ENCODE measurements around the gene LPCAT2. TPM values are rescaled to one million over a fixed set of nuclear protein-coding genes. Genes with fewer than 3 reads are reported as not detected.

The LPCAT2 gene
- total and polyA plus RNA-seq, 12 donors: 4.0 to 10.9 (median 7.0) TPM

GRCh38 chr16:55482056-55482455 lies 26.8 kb upstream of the LPCAT2 start:
- no peak for TF ChIP-seq CTCF (IDR thresholded peaks at IDR 0.05)
- Histone ChIP-seq H3K27ac (no peak overlapping the region), H3K36me3 (peaks cover 0 to 38% (median 6%) of the 10 kb centered on the region in 9 donors), H3K9me3 (no peaks in the 10 kb centered on the region), H3K4me1 (peaks cover 0 to 38% (median 21%) of the 10 kb centered on the region in 9 donors), H3K4me3 (peak overlapping the region in 1 of 10 donors; percentile 60), H3K27me3 (peaks cover 0 to 41% (median 4%) of the 10 kb centered on the region in 7 donors)
- DNase-seq (no peak), ATAC-seq (no peak)
- 87 to 93% methylated on average over 2 of the region's 2 CpGs for WGBS, 2 donors
- intact Hi-C loops (cut with DNase I): no loop called here

- peaks cover 0 to 72% (median 11%) of the 10 kb centered on the region in 9 donors for H3K36me3 ChIP-seq
- no peaks in the 10 kb centered on the region for H3K27me3 ChIP-seq
- intact Hi-C loops (cut with DNase I): no loop called here
- DNase-seq: no peak
- WGBS, 2 donors: 74 to 80% methylated on average over 13 of the region's 13 CpGs
- H3K27ac ChIP-seq: peak overlapping the region in 8 of 10 donors; percentile 2 to 64 (median 54)
- peak; percentile 24 to 80 (median 60) for ATAC-seq
- no peaks in the 10 kb centered on the region for H3K9me3 ChIP-seq
- TF ChIP-seq CTCF (IDR thresholded peaks at IDR 0.05): no peak
- no peak overlapping the region for H3K4me3 ChIP-seq
- peaks cover 0 to 9% (median 0%) of the 10 kb centered on the region in 9 donors for H3K4me1 ChIP-seq
These were observed 21.6 kb upstream of the LPCAT2 start for GRCh38 chr16:55487048-55487803.

GRCh38 chr16:55488306-55488705 lies 20.6 kb upstream of the LPCAT2 start:
- no peak for ATAC-seq
- Histone ChIP-seq H3K36me3 (peaks cover 0 to 70% (median 11%) of the 10 kb centered on the region in 9 donors), H3K9me3 (no peaks in the 10 kb centered on the region), H3K4me1 (peaks cover 0 to 9% (median 0%) of the 10 kb centered on the region in 9 donors), H3K27ac (no peak overlapping the region), H3K27me3 (no peaks in the 10 kb centered on the region), H3K4me3 (no peak overlapping the region)
- intact Hi-C loops (cut with DNase I): no loop called here
- 90 to 92% methylated on average over 12 of the region's 12 CpGs for WGBS, 2 donors
- DNase-seq: no peak
- no peak for TF ChIP-seq CTCF (IDR thresholded peaks at IDR 0.05)

GRCh38 chr16:55489119-55489955 lies 19.5 kb upstream of the LPCAT2 start:
- WGBS, 2 donors: 92 to 94% methylated on average over 14 of the region's 14 CpGs
- peaks cover 0 to 9% (median 0%) of the 10 kb centered on the region in 9 donors for H3K4me1 ChIP-seq
- no peak for DNase-seq
- H3K9me3 ChIP-seq: no peaks in the 10 kb centered on the region
- ATAC-seq: no peak
- no peaks in the 10 kb centered on the region for H3K27me3 ChIP-seq
- no peak overlapping the region for H3K27ac ChIP-seq
- no peak overlapping the region for H3K4me3 ChIP-seq
- TF ChIP-seq CTCF (IDR thresholded peaks at IDR 0.05): no peak
- H3K36me3 ChIP-seq: peaks cover 0 to 69% (median 11%) of the 10 kb centered on the region in 9 donors
- intact Hi-C loops (cut with DNase I): no loop called here
